IMR-90 (cell line): ENCODE results near the gene PLSCR3. TPM values are rescaled to one million over a fixed set of nuclear protein-coding genes. Genes with fewer than 3 reads are reported as not detected.

Source experiments
- ATAC-seq: fragments of 200-7000 bp; cut with Tn5 transposase; 2 replicates; pipeline ENCODE4 v1.9.1; 2020; ENCODE audit warnings: low read depth, mild to moderate bottlenecking, moderate library complexity
- BruUV-seq: library from RNA; stranded (reverse); fragments of 400-500 nt; replicated peaks from 2 replicates; lab custom pipeline; 2021; lab: Mats Ljungman, UMichigan
- CTCF ChIA-PET: fragments of 300-600 bp; formaldehyde crosslinking; extraction: SDS; loops from one replicate; lab custom pipeline; 2021; ENCODE audit warnings: antibody characterized with exemption; lab: Yijun Ruan, JAX
- POLR2A ChIA-PET: fragments of 300-600 bp; sonication (Branson Sonifier 250); formaldehyde crosslinking; loops from one replicate; lab custom pipeline; 2022; ENCODE audit warnings: antibody characterized with exemption; ENCODE audit not compliant: unreplicated experiment; lab: Charles Lee
- DNase-seq: peaks from one replicate; pipeline ENCODE4 v3.0.0; 2013
- H2AFZ ChIP-seq: replicated peaks from 2 replicates; pipeline ENCODE3; 2013; ENCODE audit warnings: low read length, mild to moderate bottlenecking; ENCODE audit not compliant: poor library complexity
- H2AK5ac ChIP-seq: 2 replicates; pipeline ENCODE4 v1.6.1; 2013; ENCODE audit warnings: low read depth, low read length, inconsistent platforms
- H2AK9ac ChIP-seq: replicated peaks from 2 replicates; pipeline ENCODE3; 2013; ENCODE audit warnings: mild to moderate bottlenecking, low read depth, low read length, moderate library complexity; ENCODE audit not compliant: poor library complexity
- H2BK120ac ChIP-seq: 2 replicates; pipeline ENCODE4 v1.6.1; 2013; ENCODE audit warnings: low read depth, low read length, inconsistent platforms
- H2BK15ac ChIP-seq: 3 replicates; pipeline ENCODE4 v1.6.1; 2013; ENCODE audit warnings: low read depth, low read length, inconsistent platforms
- H2BK20ac ChIP-seq: 2 replicates; pipeline ENCODE4 v1.6.1; 2013; ENCODE audit warnings: low read depth, mild to moderate bottlenecking, inconsistent platforms, low read length, moderate library complexity
- H2BK5ac ChIP-seq: 2 replicates; pipeline ENCODE4 v1.6.1; 2013; ENCODE audit warnings: mild to moderate bottlenecking, low read depth, low read length, inconsistent platforms; ENCODE audit not compliant: poor library complexity, severe bottlenecking
- H3K14ac ChIP-seq: replicated peaks from 2 replicates; pipeline ENCODE4 v1.6.1; 2013; ENCODE audit warnings: low read depth, low read length, inconsistent platforms
- H3K18ac ChIP-seq: 2 replicates; pipeline ENCODE4 v1.6.1; 2013; ENCODE audit warnings: low read depth, low read length, control low read depth
- H3K23ac ChIP-seq: 2 replicates; pipeline ENCODE4 v1.6.1; 2013; ENCODE audit warnings: low read depth, low read length, inconsistent platforms
- H3K27ac ChIP-seq: 2 replicates; pipeline ENCODE4 v1.5.1; 2013; ENCODE audit warnings: mild to moderate bottlenecking, control low read depth, low read length; ENCODE audit not compliant: insufficient read depth
- H3K27me3 ChIP-seq: 2 replicates; pipeline ENCODE4 v1.6.1; 2013; ENCODE audit warnings: low read length; ENCODE audit not compliant: control insufficient read depth, insufficient read depth
- H3K36me3 ChIP-seq: 2 replicates; pipeline ENCODE4 v1.6.1; 2013; ENCODE audit warnings: low read length, mixed read lengths; ENCODE audit not compliant: control insufficient read depth, insufficient read depth
- H3K4ac ChIP-seq: 2 replicates; pipeline ENCODE4 v1.6.1; 2013; ENCODE audit warnings: low read depth, low read length, inconsistent platforms
- H3K4me1 ChIP-seq: 2 replicates; pipeline ENCODE4 v1.6.1; 2013; ENCODE audit warnings: low read length, mixed read lengths; ENCODE audit not compliant: control insufficient read depth, insufficient read depth
- H3K4me2 ChIP-seq: 2 replicates; pipeline ENCODE4 v1.6.1; 2013; ENCODE audit warnings: low read depth, mild to moderate bottlenecking, control low read depth, low read length, moderate library complexity
- H3K4me3 ChIP-seq: 2 replicates; pipeline ENCODE4 v1.5.1; 2013; ENCODE audit warnings: low read depth, mild to moderate bottlenecking, control low read depth, low read length, moderate library complexity; ENCODE audit not compliant: insufficient read depth
- H3K56ac ChIP-seq: 2 replicates; pipeline ENCODE4 v1.6.1; 2013; ENCODE audit warnings: low read length, inconsistent platforms; ENCODE audit not compliant: insufficient read depth; ENCODE audit errors: extremely low read depth
- H3K79me1 ChIP-seq, 2 experiments: 2 replicates each; pipeline ENCODE4 v1.6.1; 2013; ENCODE audit warnings: low read length in 2 of 2, inconsistent platforms in 1 of 2, low read depth in 1 of 2
- H3K9ac ChIP-seq: 2 replicates; pipeline ENCODE4 v1.6.1; 2013; ENCODE audit warnings: low read depth, low read length, control low read depth
- H3K9me1 ChIP-seq: 2 replicates; pipeline ENCODE4 v1.6.1; 2013; ENCODE audit warnings: low read length, inconsistent platforms; ENCODE audit not compliant: insufficient read depth
- H3K9me3 ChIP-seq: 2 replicates; pipeline ENCODE4 v1.6.1; 2013; ENCODE audit warnings: low read length; ENCODE audit not compliant: control insufficient read depth, insufficient read depth
- H4K20me1 ChIP-seq: 2 replicates; pipeline ENCODE4 v1.6.1; 2013; ENCODE audit warnings: low read length, inconsistent platforms; ENCODE audit not compliant: insufficient read depth
- H4K5ac ChIP-seq: 2 replicates; pipeline ENCODE4 v1.6.1; 2013; ENCODE audit warnings: mild to moderate bottlenecking, low read depth, low read length, control low read depth
- H4K8ac ChIP-seq, 2 experiments: 2 replicates each; pipeline ENCODE4 v1.6.1; 2013; ENCODE audit warnings: low read depth in 2 of 2, low read length in 2 of 2, control low read depth in 1 of 2, inconsistent platforms in 1 of 2
- H4K91ac ChIP-seq: 2 replicates; pipeline ENCODE4 v1.6.1; 2013; ENCODE audit warnings: low read depth, low read length, inconsistent platforms; ENCODE audit not compliant: insufficient read depth
- BHLHE40 ChIP-seq: fragments of 150-350 bp; IDR thresholded peaks from 2 replicates; pipeline ENCODE4 v1.6.1; 2016; ENCODE audit warnings: mild to moderate bottlenecking, low read depth, low read length
- CEBPB ChIP-seq: IDR thresholded peaks from 2 replicates; pipeline ENCODE4 v1.6.1; 2012; ENCODE audit warnings: low read depth, low read length, improper control_type of control experiment
- CHD1 ChIP-seq: IDR thresholded peaks from 2 replicates; pipeline ENCODE4 v1.6.1; 2012; ENCODE audit warnings: low read depth, low read length, improper control_type of control experiment
- FOS ChIP-seq: fragments of 150-350 bp; IDR thresholded peaks from 2 replicates; pipeline ENCODE4 v1.6.1; 2016; ENCODE audit warnings: low read depth, low read length
- MAFK ChIP-seq: IDR thresholded peaks from 2 replicates; pipeline ENCODE4 v1.6.1; 2012; ENCODE audit warnings: low read depth, low read length, improper control_type of control experiment
- MAZ ChIP-seq: IDR thresholded peaks from 2 replicates; pipeline ENCODE4 v1.6.1; 2012; ENCODE audit warnings: low read depth, mild to moderate bottlenecking, low read length, improper control_type of control experiment, moderate library complexity, borderline replicate concordance
- MXI1 ChIP-seq: IDR thresholded peaks from 2 replicates; pipeline ENCODE4 v1.6.1; 2012; ENCODE audit warnings: low read depth, mild to moderate bottlenecking, low read length, moderate library complexity, borderline replicate concordance
- NFE2L2 ChIP-seq: fragments of 150-350 bp; IDR thresholded peaks from 2 replicates; pipeline ENCODE4 v1.6.1; 2016; ENCODE audit warnings: low read depth, mild to moderate bottlenecking, low read length
- POLR2A ChIP-seq: IDR thresholded peaks from 2 replicates; pipeline ENCODE4 v1.6.1; 2012; ENCODE audit warnings: mild to moderate bottlenecking, low read depth, low read length
- RAD21 ChIP-seq: IDR thresholded peaks from 2 replicates; pipeline ENCODE4 v1.6.1; 2012; ENCODE audit warnings: low read length, improper control_type of control experiment
- RCOR1 ChIP-seq: IDR thresholded peaks from 2 replicates; pipeline ENCODE4 v1.6.1; 2012; ENCODE audit warnings: mild to moderate bottlenecking, low read length, improper control_type of control experiment; ENCODE audit not compliant: insufficient replicate concordance
- RFX5 ChIP-seq: IDR thresholded peaks from 2 replicates; pipeline ENCODE4 v1.8.0; 2012; ENCODE audit warnings: low read depth, mild to moderate bottlenecking, low read length, moderate library complexity
- SMC3 ChIP-seq: fragments of 150-350 bp; IDR thresholded peaks from 2 replicates; pipeline ENCODE4 v1.6.1; 2016; ENCODE audit warnings: low read depth, mild to moderate bottlenecking, antibody characterized with exemption, low read length, moderate library complexity
- WGBS, 2 experiments: methylation state at CpG; one replicate each; pipeline versions ENCODE4 v1.1.5 to v1.1.7; 2013; ENCODE audit warnings: missing lambda C conversion rate in 2 of 2; ENCODE audit not compliant: insufficient read length in 1 of 2; ENCODE audit errors: extremely low coverage in 2 of 2; 5-methylcytosine and 5-hydroxymethylcytosine counted together
- dilution Hi-C: fragments of 300-500 bp; cut with HindIII; formaldehyde crosslinking; loops from one replicate; pipeline ENCODE4 v1.14.3; 2018; ENCODE audit warnings: low sequenced_read_pairs; ENCODE audit not compliant: unreplicated experiment
- in situ Hi-C: fragments of 300-500 bp; cut with MboI; formaldehyde crosslinking; loops from 3 replicates; pipeline ENCODE4 v1.14.3; 2019; ENCODE audit warnings: low sequenced_read_pairs, inconsistent platforms, mixed read lengths
- intact Hi-C: fragments of 100-400 bp; cut with micrococcal nuclease; formaldehyde crosslinking; loops from 2 replicates; pipeline ENCODE4 v1.10.0; 2022
- polyA plus RNA-seq, 3 experiments: library from polyadenylated mRNA; depleted of rRNA; stranded (reverse); fragments of >200 nt; gene quantifications; 2 replicates each; pipeline ENCODE4 v1.2.3, GENCODE V29; 2012; ENCODE audit warnings: low replicate concordance in 1 of 3
- total RNA-seq: library from RNA; depleted of rRNA; stranded (reverse); fragments of >200 nt; gene quantifications from 2 replicates; pipeline ENCODE4 v1.2.3, GENCODE V29; 2012
- TF ChIP-seq, protein P1 (sequence below): fragments of 150-350 bp; IDR thresholded peaks from 2 replicates; pipeline ENCODE4 v1.6.1; 2017; ENCODE audit warnings: mild to moderate bottlenecking, antibody characterized with exemption, low read length, low read depth
- TF ChIP-seq, protein P2 (sequence below): fragments of 150-350 bp; IDR thresholded peaks from 2 replicates; pipeline ENCODE4 v1.6.1; 2016; ENCODE audit warnings: low read depth, mild to moderate bottlenecking, low read length, moderate library complexity, borderline replicate concordance
- TF ChIP-seq, protein P3 (sequence below): conservative IDR thresholded peaks from 2 replicates; pipeline ENCODE4 v1.5.1; 2012; ENCODE audit warnings: mild to moderate bottlenecking, low read depth, low read length, improper control_type of control experiment

PLSCR3 gene
- total and polyA plus RNA-seq, 2 of the 4 experiments (the other 2 are of a cell fraction), result 6.1 to 116 TPM

- Histone ChIP-seq H3K4ac (no peak overlapping the region), H3K79me1 (peaks cover 7 to 44% of the 10 kb centered on the region in 2 experiments), H2BK5ac (no peak overlapping the region), H3K9me3 (no peaks in the 10 kb centered on the region), H3K14ac (no peak overlapping the region), H3K23ac (no peak overlapping the region), H2BK20ac (no peak overlapping the region), H2AK5ac (no peak overlapping the region), H3K36me3 (peaks cover 26% of the 10 kb centered on the region), H4K5ac (no peak overlapping the region), H3K27me3 (no peaks in the 10 kb centered on the region), H3K4me2 (no peak overlapping the region; the same call in 1 of the 2 replicates), H3K4me3 (no peak overlapping the region), H3K9me1 (0 out of 2 replicates have a peak, but pooled peaks cover 4% of the 10 kb centered on the region), H3K27ac (no peak overlapping the region), H4K8ac (no peak overlapping the region), H3K4me1 (peaks cover 9% of the 10 kb centered on the region), H3K56ac (no peak overlapping the region), H2AFZ (no peak overlapping the region), H3K9ac (no peak overlapping the region), H2BK15ac (no peak overlapping the region), H3K18ac (no peak overlapping the region), H4K20me1 (peaks cover 7% of the 10 kb centered on the region), H2BK120ac (no peak overlapping the region), H2AK9ac (no peak overlapping the region), H4K91ac (no peak overlapping the region)
- no peak for TF ChIP-seq MAZ
- TF ChIP-seq RCOR1, result no peak
- no peak for TF ChIP-seq POLR2A
- no peak for TF ChIP-seq RAD21
- no peak for TF ChIP-seq RFX5
- no peak for TF ChIP-seq BHLHE40
- no peak for TF ChIP-seq FOS
- no peak for TF ChIP-seq CEBPB
- TF ChIP-seq, protein P1, sequence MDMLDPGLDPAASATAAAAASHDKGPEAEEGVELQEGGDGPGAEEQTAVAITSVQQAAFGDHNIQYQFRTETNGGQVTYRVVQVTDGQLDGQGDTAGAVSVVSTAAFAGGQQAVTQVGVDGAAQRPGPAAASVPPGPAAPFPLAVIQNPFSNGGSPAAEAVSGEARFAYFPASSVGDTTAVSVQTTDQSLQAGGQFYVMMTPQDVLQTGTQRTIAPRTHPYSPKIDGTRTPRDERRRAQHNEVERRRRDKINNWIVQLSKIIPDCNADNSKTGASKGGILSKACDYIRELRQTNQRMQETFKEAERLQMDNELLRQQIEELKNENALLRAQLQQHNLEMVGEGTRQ, result no peak
- no peak for TF ChIP-seq SMC3
- TF ChIP-seq MAFK, result no peak
- no peak for TF ChIP-seq NFE2L2
- TF ChIP-seq, protein P2, sequence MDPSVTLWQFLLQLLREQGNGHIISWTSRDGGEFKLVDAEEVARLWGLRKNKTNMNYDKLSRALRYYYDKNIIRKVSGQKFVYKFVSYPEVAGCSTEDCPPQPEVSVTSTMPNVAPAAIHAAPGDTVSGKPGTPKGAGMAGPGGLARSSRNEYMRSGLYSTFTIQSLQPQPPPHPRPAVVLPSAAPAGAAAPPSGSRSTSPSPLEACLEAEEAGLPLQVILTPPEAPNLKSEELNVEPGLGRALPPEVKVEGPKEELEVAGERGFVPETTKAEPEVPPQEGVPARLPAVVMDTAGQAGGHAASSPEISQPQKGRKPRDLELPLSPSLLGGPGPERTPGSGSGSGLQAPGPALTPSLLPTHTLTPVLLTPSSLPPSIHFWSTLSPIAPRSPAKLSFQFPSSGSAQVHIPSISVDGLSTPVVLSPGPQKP, result no peak
- no peak for TF ChIP-seq CHD1
- TF ChIP-seq, protein P3, sequence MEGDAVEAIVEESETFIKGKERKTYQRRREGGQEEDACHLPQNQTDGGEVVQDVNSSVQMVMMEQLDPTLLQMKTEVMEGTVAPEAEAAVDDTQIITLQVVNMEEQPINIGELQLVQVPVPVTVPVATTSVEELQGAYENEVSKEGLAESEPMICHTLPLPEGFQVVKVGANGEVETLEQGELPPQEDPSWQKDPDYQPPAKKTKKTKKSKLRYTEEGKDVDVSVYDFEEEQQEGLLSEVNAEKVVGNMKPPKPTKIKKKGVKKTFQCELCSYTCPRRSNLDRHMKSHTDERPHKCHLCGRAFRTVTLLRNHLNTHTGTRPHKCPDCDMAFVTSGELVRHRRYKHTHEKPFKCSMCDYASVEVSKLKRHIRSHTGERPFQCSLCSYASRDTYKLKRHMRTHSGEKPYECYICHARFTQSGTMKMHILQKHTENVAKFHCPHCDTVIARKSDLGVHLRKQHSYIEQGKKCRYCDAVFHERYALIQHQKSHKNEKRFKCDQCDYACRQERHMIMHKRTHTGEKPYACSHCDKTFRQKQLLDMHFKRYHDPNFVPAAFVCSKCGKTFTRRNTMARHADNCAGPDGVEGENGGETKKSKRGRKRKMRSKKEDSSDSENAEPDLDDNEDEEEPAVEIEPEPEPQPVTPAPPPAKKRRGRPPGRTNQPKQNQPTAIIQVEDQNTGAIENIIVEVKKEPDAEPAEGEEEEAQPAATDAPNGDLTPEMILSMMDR, result no peak
- TF ChIP-seq MXI1, result no peak
- no TSS peak for BruUV-seq
- no CpG with 5 or more reads among the region's 13 CpGs for WGBS, 2 experiments
- ATAC-seq (no peak), DNase-seq (no peak)
- in situ Hi-C loops (no loop called here), dilution Hi-C loops (no loop called here), intact Hi-C loops (no loop called here)
- CTCF ChIA-PET, result no interaction called here
- POLR2A ChIA-PET, result no interaction called here
Measured at GRCh38 chr17:7407082-7407481, 12.8 kb upstream of the PLSCR3 start.
